ENCODE data around the gene VAMP2. TPM values are rescaled to one million over a fixed set of nuclear protein-coding genes. Genes with fewer than 3 reads are reported as not detected.

Gene VAMP2
- total RNA-seq, 1 donor from 2014 or later, result 19.8 TPM

GRCh38 chr17:8137645-8138373, 24.9 kb downstream of the VAMP2 start:
- Mint-ChIP-seq H3K36me3 (ENCODE audit: low read depth, unreplicated experiment) (peaks cover 11% of the 10 kb centered on the region), H3K4me3 (ENCODE audit: unreplicated experiment) (no peak overlapping the region), H3K4me1 (ENCODE audit: unreplicated experiment) (no peaks in the 10 kb centered on the region), H3K27me3 (ENCODE audit: unreplicated experiment) (peaks cover 7% of the 10 kb centered on the region), H3K9me3 (ENCODE audit: unreplicated experiment) (no peaks in the 10 kb centered on the region), H3K27ac (ENCODE audit: unreplicated experiment) (no peak overlapping the region)
- no peak for DNase-seq (ENCODE audit: low spot score)
- TF ChIP-seq, protein P1, sequence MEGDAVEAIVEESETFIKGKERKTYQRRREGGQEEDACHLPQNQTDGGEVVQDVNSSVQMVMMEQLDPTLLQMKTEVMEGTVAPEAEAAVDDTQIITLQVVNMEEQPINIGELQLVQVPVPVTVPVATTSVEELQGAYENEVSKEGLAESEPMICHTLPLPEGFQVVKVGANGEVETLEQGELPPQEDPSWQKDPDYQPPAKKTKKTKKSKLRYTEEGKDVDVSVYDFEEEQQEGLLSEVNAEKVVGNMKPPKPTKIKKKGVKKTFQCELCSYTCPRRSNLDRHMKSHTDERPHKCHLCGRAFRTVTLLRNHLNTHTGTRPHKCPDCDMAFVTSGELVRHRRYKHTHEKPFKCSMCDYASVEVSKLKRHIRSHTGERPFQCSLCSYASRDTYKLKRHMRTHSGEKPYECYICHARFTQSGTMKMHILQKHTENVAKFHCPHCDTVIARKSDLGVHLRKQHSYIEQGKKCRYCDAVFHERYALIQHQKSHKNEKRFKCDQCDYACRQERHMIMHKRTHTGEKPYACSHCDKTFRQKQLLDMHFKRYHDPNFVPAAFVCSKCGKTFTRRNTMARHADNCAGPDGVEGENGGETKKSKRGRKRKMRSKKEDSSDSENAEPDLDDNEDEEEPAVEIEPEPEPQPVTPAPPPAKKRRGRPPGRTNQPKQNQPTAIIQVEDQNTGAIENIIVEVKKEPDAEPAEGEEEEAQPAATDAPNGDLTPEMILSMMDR (IDR thresholded peaks at IDR 0.05; ENCODE audit: unreplicated experiment), result no peak

GRCh38 chr17:8133941-8134340, 28.8 kb downstream of the VAMP2 start:
- no peaks in the 10 kb centered on the region for H3K9me3 Mint-ChIP-seq (ENCODE audit: unreplicated experiment)
- H3K36me3 Mint-ChIP-seq (ENCODE audit: low read depth, unreplicated experiment), result no peaks in the 10 kb centered on the region
- peaks cover 4% of the 10 kb centered on the region for H3K27me3 Mint-ChIP-seq (ENCODE audit: unreplicated experiment)
- TF ChIP-seq, protein P1 (IDR thresholded peaks at IDR 0.05; ENCODE audit: unreplicated experiment), result no peak
- no peak overlapping the region for H3K4me3 Mint-ChIP-seq (ENCODE audit: unreplicated experiment)
- no peak overlapping the region for H3K27ac Mint-ChIP-seq (ENCODE audit: unreplicated experiment)
- no peak for DNase-seq (ENCODE audit: low spot score)
- H3K4me1 Mint-ChIP-seq (ENCODE audit: unreplicated experiment), result no peaks in the 10 kb centered on the region

GRCh38 chr17:8133399-8133798, 29.3 kb downstream of the VAMP2 start:
- peaks cover 4% of the 10 kb centered on the region for H3K27me3 Mint-ChIP-seq (ENCODE audit: unreplicated experiment)
- no peaks in the 10 kb centered on the region for H3K36me3 Mint-ChIP-seq (ENCODE audit: low read depth, unreplicated experiment)
- TF ChIP-seq, protein P1 (IDR thresholded peaks at IDR 0.05; ENCODE audit: unreplicated experiment), result no peak
- H3K27ac Mint-ChIP-seq (ENCODE audit: unreplicated experiment), result no peak overlapping the region
- H3K4me3 Mint-ChIP-seq (ENCODE audit: unreplicated experiment), result no peak overlapping the region
- DNase-seq (ENCODE audit: low spot score), result no peak
- no peaks in the 10 kb centered on the region for H3K4me1 Mint-ChIP-seq (ENCODE audit: unreplicated experiment)
- H3K9me3 Mint-ChIP-seq (ENCODE audit: unreplicated experiment), result no peaks in the 10 kb centered on the region

- TF ChIP-seq, protein P1 (IDR thresholded peaks at IDR 0.05; ENCODE audit: unreplicated experiment), result no peak
- H3K4me1 Mint-ChIP-seq (ENCODE audit: unreplicated experiment), result peaks cover 4% of the 10 kb centered on the region
- no peaks in the 10 kb centered on the region for H3K9me3 Mint-ChIP-seq (ENCODE audit: unreplicated experiment)
- H3K4me3 Mint-ChIP-seq (ENCODE audit: unreplicated experiment), result no peak overlapping the region
- H3K27ac Mint-ChIP-seq (ENCODE audit: unreplicated experiment), result no peak overlapping the region
- H3K36me3 Mint-ChIP-seq (ENCODE audit: low read depth, unreplicated experiment), result peaks cover 3% of the 10 kb centered on the region
- peaks cover 7% of the 10 kb centered on the region for H3K27me3 Mint-ChIP-seq (ENCODE audit: unreplicated experiment)
- no peak for DNase-seq (ENCODE audit: low spot score)
Observed at GRCh38 chr17:8131844-8132441, 30.8 kb downstream of the VAMP2 start.

DNA sequence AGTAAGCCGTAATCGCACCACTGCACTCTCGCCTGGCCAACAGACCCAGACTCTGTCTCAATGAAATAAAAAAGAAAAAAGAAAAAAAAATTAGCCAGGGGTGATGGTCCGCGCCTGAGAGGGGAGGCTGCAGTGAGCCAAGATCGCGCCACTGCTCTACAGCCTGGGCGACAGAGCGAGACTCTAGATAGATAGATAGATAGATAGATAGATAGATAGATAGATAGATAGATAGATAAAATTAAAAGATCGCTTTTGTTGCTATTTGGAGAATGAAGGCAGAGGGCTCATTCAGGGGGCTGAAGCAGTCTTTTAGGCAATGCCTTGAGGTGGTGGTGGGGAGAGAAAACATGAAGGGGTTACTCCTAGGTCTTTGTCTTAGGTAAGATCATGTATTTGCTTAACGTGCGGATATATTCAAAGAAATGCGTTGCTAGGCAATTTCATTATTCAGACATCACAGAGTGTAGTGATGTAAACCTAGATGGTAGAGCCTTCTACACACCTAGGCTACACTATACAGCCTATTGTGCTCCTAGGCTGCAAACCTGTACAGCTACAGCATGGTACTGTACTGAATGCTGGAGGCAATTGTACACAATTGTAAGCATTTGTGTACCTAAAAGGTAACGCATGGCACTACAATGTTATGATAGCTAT, 34.5 kb downstream of the VAMP2 start:
- no peak overlapping the region for H3K27ac Mint-ChIP-seq (ENCODE audit: unreplicated experiment)
- H3K4me3 Mint-ChIP-seq (ENCODE audit: unreplicated experiment), result no peak overlapping the region
- H3K36me3 Mint-ChIP-seq (ENCODE audit: low read depth, unreplicated experiment), result peaks cover 13% of the 10 kb centered on the region
- peaks cover 34% of the 10 kb centered on the region for H3K27me3 Mint-ChIP-seq (ENCODE audit: unreplicated experiment)
- H3K9me3 Mint-ChIP-seq (ENCODE audit: unreplicated experiment), result no peaks in the 10 kb centered on the region
- DNase-seq (ENCODE audit: low spot score), result no peak
- TF ChIP-seq, protein P1 (IDR thresholded peaks at IDR 0.05; ENCODE audit: unreplicated experiment), result no peak
- peaks cover 34% of the 10 kb centered on the region for H3K4me1 Mint-ChIP-seq (ENCODE audit: unreplicated experiment)
